PC-9 (cell line): ENCODE results near the gene CILP2. TPM values are rescaled to one million over a fixed set of nuclear protein-coding genes. Genes with fewer than 3 reads are reported as not detected.

Experiments
- BruUV-seq: library from RNA; stranded (reverse); fragments of 400-500 nt; replicated peaks from 2 replicates; lab custom pipeline; 2021; lab: Mats Ljungman, UMichigan
- CTCF ChIA-PET: fragments of 300-600 bp; sonication (Branson Sonifier 250); formaldehyde crosslinking; loops from one replicate; lab custom pipeline; 2022; ENCODE audit warnings: antibody characterized with exemption; lab: Charles Lee
- POLR2A ChIA-PET: fragments of 300-600 bp; sonication (Branson Sonifier 250); formaldehyde crosslinking; loops from one replicate; lab custom pipeline; 2022; ENCODE audit warnings: antibody characterized with exemption; ENCODE audit not compliant: unreplicated experiment; lab: Charles Lee
- DNase-seq, 2 experiments: peaks; one replicate each; pipeline versions ENCODE4 v3.0.0 to v3.0.0-alpha.2; 2015 to 2022; ENCODE audit warnings: mixed read lengths in 1 of 2
- H2AFZ ChIP-seq: fragments of 200-600 bp; sonication (generic); 2 replicates; pipeline ENCODE4 v1.8.1; 2017; ENCODE audit warnings: antibody characterized with exemption
- H3F3A ChIP-seq: fragments of 200-600 bp; sonication (generic); 2 replicates; pipeline ENCODE4 v1.8.1; 2017; ENCODE audit warnings: antibody characterized with exemption, mild to moderate bottlenecking, low read depth; ENCODE audit not compliant: insufficient read depth
- H3K27ac ChIP-seq: fragments of 200-600 bp; sonication (generic); 2 replicates; pipeline ENCODE4 v1.6.1; 2016; ENCODE audit warnings: mixed run types
- H3K27me3 ChIP-seq: fragments of 200-600 bp; sonication (generic); 2 replicates; pipeline ENCODE4 v1.6.1; 2016; ENCODE audit warnings: low read depth, mixed run types; ENCODE audit not compliant: insufficient read depth
- H3K36me3 ChIP-seq: fragments of 200-600 bp; sonication (generic); 2 replicates; pipeline ENCODE4 v1.6.1; 2016; ENCODE audit warnings: low read depth, mixed run types
- H3K4me1 ChIP-seq: fragments of 200-600 bp; sonication (generic); replicated peaks from 2 replicates; pipeline ENCODE4 v1.6.1; 2016; ENCODE audit warnings: mixed run types; ENCODE audit not compliant: insufficient read depth
- H3K4me2 ChIP-seq: fragments of 200-600 bp; sonication (generic); 2 replicates; pipeline ENCODE4 v1.6.1; 2017; ENCODE audit warnings: mixed run types
- H3K4me3 ChIP-seq: fragments of 200-600 bp; sonication (generic); 2 replicates; pipeline ENCODE4 v1.6.1; 2016; ENCODE audit warnings: mixed run types
- H3K79me2 ChIP-seq: fragments of 200-600 bp; sonication (generic); 2 replicates; pipeline ENCODE4 v1.6.1; 2017; ENCODE audit warnings: low read depth, mixed run types
- H3K9me2 ChIP-seq: fragments of 200-600 bp; sonication (generic); 2 replicates; pipeline ENCODE4 v1.8.1; 2017; ENCODE audit warnings: mild to moderate bottlenecking; ENCODE audit not compliant: insufficient read depth
- H3K9me3 ChIP-seq: fragments of 200-600 bp; sonication (generic); 2 replicates; pipeline ENCODE4 v1.8.1; 2016; ENCODE audit warnings: low read depth; ENCODE audit not compliant: insufficient read depth
- H4K20me1 ChIP-seq: fragments of 200-600 bp; sonication (generic); 2 replicates; pipeline ENCODE4 v1.8.1; 2017; ENCODE audit not compliant: insufficient read depth
- EZH2 ChIP-seq: fragments of 200-600 bp; sonication (generic); IDR thresholded peaks from 2 replicates; pipeline ENCODE4 v1.8.0; 2017; ENCODE audit warnings: antibody characterized with exemption, low read depth
- intact Hi-C: fragments of 100-400 bp; cut with micrococcal nuclease; formaldehyde crosslinking; loops from one replicate; pipeline ENCODE4 v1.10.0; 2022; ENCODE audit not compliant: unreplicated experiment
- total RNA-seq: library from RNA; stranded (reverse); gene quantifications from 2 replicates; pipeline ENCODE4 v1.2.3, GENCODE V29; 2021
- TF ChIP-seq, protein P1 (sequence below): fragments of 200-600 bp; sonication (generic); conservative IDR thresholded peaks from 2 replicates; pipeline ENCODE4 v1.6.1; 2017; ENCODE audit warnings: mixed run types, antibody characterized with exemption, mild to moderate bottlenecking, moderate library complexity

The CILP2 gene
- total RNA-seq, 1 experiment from 2014 or later, result 1.1 TPM

- H3K4me2 ChIP-seq, result no peak overlapping the region
- no peaks in the 10 kb centered on the region for H3K9me2 ChIP-seq
- intact Hi-C loops, result no loop called here
- CTCF ChIA-PET, result no interaction called here
- H3K36me3 ChIP-seq, result no peaks in the 10 kb centered on the region
- BruUV-seq, result no TSS peak
- no peak for DNase-seq
- POLR2A ChIA-PET, result no interaction called here
- no peak overlapping the region for H3K27ac ChIP-seq
- H2AFZ ChIP-seq, result no peak overlapping the region
- peaks cover 11% of the 10 kb centered on the region for H3K4me1 ChIP-seq
- H4K20me1 ChIP-seq, result no peaks in the 10 kb centered on the region
- no peaks in the 10 kb centered on the region for H3K27me3 ChIP-seq
- no peaks in the 10 kb centered on the region for H3K9me3 ChIP-seq
- H3K79me2 ChIP-seq, result no peaks in the 10 kb centered on the region
- TF ChIP-seq EZH2, result no peak
- TF ChIP-seq, protein P1, sequence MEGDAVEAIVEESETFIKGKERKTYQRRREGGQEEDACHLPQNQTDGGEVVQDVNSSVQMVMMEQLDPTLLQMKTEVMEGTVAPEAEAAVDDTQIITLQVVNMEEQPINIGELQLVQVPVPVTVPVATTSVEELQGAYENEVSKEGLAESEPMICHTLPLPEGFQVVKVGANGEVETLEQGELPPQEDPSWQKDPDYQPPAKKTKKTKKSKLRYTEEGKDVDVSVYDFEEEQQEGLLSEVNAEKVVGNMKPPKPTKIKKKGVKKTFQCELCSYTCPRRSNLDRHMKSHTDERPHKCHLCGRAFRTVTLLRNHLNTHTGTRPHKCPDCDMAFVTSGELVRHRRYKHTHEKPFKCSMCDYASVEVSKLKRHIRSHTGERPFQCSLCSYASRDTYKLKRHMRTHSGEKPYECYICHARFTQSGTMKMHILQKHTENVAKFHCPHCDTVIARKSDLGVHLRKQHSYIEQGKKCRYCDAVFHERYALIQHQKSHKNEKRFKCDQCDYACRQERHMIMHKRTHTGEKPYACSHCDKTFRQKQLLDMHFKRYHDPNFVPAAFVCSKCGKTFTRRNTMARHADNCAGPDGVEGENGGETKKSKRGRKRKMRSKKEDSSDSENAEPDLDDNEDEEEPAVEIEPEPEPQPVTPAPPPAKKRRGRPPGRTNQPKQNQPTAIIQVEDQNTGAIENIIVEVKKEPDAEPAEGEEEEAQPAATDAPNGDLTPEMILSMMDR, result no peak
- H3F3A ChIP-seq, result peaks cover 17% of the 10 kb centered on the region; the same call in 1 of the 2 replicates
- no peak overlapping the region for H3K4me3 ChIP-seq
These were observed 5.6 kb downstream of the CILP2 start for GRCh38 chr19:19543640-19544039.

DNA sequence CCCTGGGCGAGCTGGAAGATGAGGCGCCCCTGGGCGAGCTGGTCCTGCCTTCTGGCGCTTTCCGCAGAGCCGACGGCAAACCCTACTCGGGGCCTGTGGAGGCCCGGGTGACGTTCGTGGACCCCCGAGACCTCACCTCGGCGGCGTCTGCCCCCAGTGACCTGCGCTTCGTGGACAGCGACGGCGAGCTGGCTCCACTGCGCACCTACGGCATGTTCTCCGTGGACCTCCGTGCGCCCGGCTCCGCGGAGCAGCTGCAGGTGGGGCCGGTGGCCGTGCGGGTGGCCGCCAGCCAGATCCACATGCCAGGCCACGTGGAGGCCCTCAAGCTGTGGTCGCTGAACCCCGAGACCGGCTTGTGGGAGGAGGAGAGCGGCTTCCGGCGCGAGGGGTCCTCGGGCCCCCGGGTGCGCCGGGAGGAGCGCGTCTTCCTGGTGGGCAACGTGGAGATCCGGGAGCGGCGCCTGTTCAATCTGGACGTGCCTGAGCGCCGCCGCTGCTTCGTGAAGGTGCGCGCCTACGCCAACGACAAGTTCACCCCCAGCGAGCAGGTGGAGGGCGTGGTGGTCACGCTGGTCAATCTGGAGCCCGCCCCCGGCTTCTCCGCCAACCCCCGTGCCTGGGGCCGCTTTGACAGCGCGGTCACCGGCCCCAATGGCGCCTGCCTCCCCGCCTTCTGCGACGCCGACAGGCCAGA lies 6.3 kb downstream of the CILP2 start:
- Histone ChIP-seq H4K20me1 (no peaks in the 10 kb centered on the region), H3K4me1 (peaks cover 11% of the 10 kb centered on the region), H3F3A (peaks cover 14% of the 10 kb centered on the region; the same call in 1 of the 2 replicates), H3K9me2 (no peaks in the 10 kb centered on the region), H3K9me3 (no peaks in the 10 kb centered on the region), H3K27me3 (no peaks in the 10 kb centered on the region), H3K4me2 (no peak overlapping the region), H3K36me3 (no peaks in the 10 kb centered on the region), H2AFZ (no peak overlapping the region), H3K27ac (no peak overlapping the region), H3K4me3 (no peak overlapping the region), H3K79me2 (no peaks in the 10 kb centered on the region)
- intact Hi-C loops, result no loop called here
- TF ChIP-seq EZH2, result no peak
- TF ChIP-seq, protein P1, result no peak
- ChIA-PET CTCF (interaction anchor here (0.6 kb wide), 1 partner anchor 353 kb away, joined by 5 read pairs; no protein-coding TSS in a partner anchor), POLR2A (no interaction called here)
- BruUV-seq, result no TSS peak
- no peak for DNase-seq

DNA sequence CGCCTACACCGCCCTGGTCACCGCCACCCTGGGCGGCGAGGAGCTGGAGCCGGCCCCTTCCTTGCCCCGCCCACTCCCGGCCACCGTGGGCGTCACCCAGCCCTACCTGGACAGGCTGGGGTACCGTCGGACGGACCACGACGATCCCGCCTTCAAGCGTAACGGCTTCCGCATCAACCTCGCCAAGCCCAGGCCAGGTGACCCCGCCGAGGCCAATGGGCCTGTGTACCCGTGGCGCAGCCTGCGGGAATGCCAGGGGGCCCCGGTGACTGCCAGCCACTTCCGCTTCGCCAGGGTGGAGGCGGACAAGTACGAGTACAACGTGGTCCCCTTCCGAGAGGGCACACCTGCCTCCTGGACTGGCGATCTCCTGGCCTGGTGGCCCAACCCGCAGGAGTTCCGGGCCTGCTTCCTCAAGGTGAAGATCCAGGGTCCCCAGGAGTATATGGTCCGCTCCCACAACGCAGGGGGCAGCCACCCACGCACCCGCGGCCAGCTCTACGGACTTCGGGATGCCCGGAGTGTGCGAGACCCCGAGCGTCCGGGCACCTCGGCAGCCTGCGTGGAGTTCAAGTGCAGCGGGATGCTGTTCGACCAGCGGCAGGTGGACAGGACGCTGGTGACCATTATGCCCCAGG lies 7.0 kb downstream of the CILP2 start:
- no peaks in the 10 kb centered on the region for H3K27me3 ChIP-seq
- H3K79me2 ChIP-seq, result no peaks in the 10 kb centered on the region
- no peak overlapping the region for H3K4me2 ChIP-seq
- no peak overlapping the region for H2AFZ ChIP-seq
- BruUV-seq, result no TSS peak
- DNase-seq, result no peak
- H3F3A ChIP-seq, result peaks cover 7% of the 10 kb centered on the region; the same call in 1 of the 2 replicates
- H3K27ac ChIP-seq, result no peak overlapping the region
- TF ChIP-seq EZH2, result no peak
- TF ChIP-seq, protein P1, result no peak
- H3K4me1 ChIP-seq, result peaks cover 11% of the 10 kb centered on the region
- no peaks in the 10 kb centered on the region for H3K9me3 ChIP-seq
- CTCF ChIA-PET, result no interaction called here
- no peaks in the 10 kb centered on the region for H3K9me2 ChIP-seq
- no peaks in the 10 kb centered on the region for H4K20me1 ChIP-seq
- POLR2A ChIA-PET, result no interaction called here
- intact Hi-C loops, result no loop called here
- no peaks in the 10 kb centered on the region for H3K36me3 ChIP-seq
- no peak overlapping the region for H3K4me3 ChIP-seq
